CD14-positive monocyte (primary cell): ENCODE data around the gene BACH2. TPM values are rescaled to one million over a fixed set of nuclear protein-coding genes. Genes with fewer than 3 reads are reported as not detected.
"Not testable (repeated sequence)": the region's sequence is repeated elsewhere in the genome, so short reads cannot be mapped to it uniquely, and the experiment has no call there.

Source experiments
- DNase-seq, 3 donors: peaks; one replicate each; pipeline ENCODE4 v3.0.0-alpha.2; 2011 to 2022
- H2AFZ ChIP-seq: 2 replicates; pipeline ENCODE4 v1.6.0; 2012; ENCODE audit warnings: mild to moderate bottlenecking, low read depth, low read length, inconsistent platforms; ENCODE audit not compliant: insufficient read depth, poor library complexity, severe bottlenecking
- H3K27ac ChIP-seq, 2 donors: 1 replicate in 1 of 2; 2 replicates in 1 of 2; pipeline ENCODE4 v1.5.1; 2012 to 2013; ENCODE audit warnings: low read length in 2 of 2, control low read depth in 1 of 2, inconsistent platforms in 1 of 2, low read depth in 1 of 2, mild to moderate bottlenecking in 1 of 2
- H3K27me3 ChIP-seq, 2 donors: one replicate each; pipeline versions ENCODE4 v1.6.0 to v1.6.1; 2011 to 2013; ENCODE audit warnings: low read length in 2 of 2; ENCODE audit not compliant: control insufficient read depth in 2 of 2, insufficient read depth in 2 of 2
- H3K36me3 ChIP-seq, 2 donors: replicated peaks in 1 of 2; 1 replicate in 1 of 2; 2 replicates in 1 of 2; pipeline versions ENCODE4 v1.5.1 to v1.6.1; 2012 to 2013; ENCODE audit warnings: low read length in 2 of 2, control low read depth in 1 of 2, inconsistent platforms in 1 of 2, mild to moderate bottlenecking in 1 of 2; ENCODE audit not compliant: insufficient read depth in 2 of 2, control insufficient read depth in 1 of 2
- H3K4me1 ChIP-seq, 2 donors: 1 replicate in 1 of 2; 2 replicates in 1 of 2; pipeline versions ENCODE4 v1.5.1 to v1.6.1; 2012 to 2013; ENCODE audit warnings: low read length in 2 of 2, control low read depth in 1 of 2, inconsistent platforms in 1 of 2, mild to moderate bottlenecking in 1 of 2, moderate library complexity in 1 of 2; ENCODE audit not compliant: insufficient read depth in 2 of 2, control insufficient read depth in 1 of 2
- H3K4me2 ChIP-seq: replicated peaks from 2 replicates; pipeline ENCODE3; 2012; ENCODE audit warnings: low read length, moderate library complexity, mild to moderate bottlenecking; ENCODE audit not compliant: poor library complexity, severe bottlenecking; ENCODE audit errors: extremely low read depth
- H3K4me3 ChIP-seq, 3 experiments: fragments of 200-600 bp in 1 of 3; sonication (generic) in 1 of 3; replicated peaks in 1 of 3; 1 replicate in 2 of 3; 2 replicates in 1 of 3; pipeline ENCODE4 v1.5.1; 2011 to 2013; ENCODE audit warnings: low read length in 3 of 3, mild to moderate bottlenecking in 3 of 3, control low read depth in 2 of 3, low read depth in 2 of 3, inconsistent platforms in 1 of 3, moderate library complexity in 1 of 3
- H3K79me2 ChIP-seq: 2 replicates; pipeline ENCODE4 v1.6.0; 2012; ENCODE audit warnings: mild to moderate bottlenecking, control low read depth, inconsistent platforms, low read length, moderate library complexity; ENCODE audit not compliant: insufficient read depth
- H3K9ac ChIP-seq: 2 replicates; pipeline ENCODE4 v1.6.0; 2017; ENCODE audit warnings: low read length, mild to moderate bottlenecking; ENCODE audit not compliant: insufficient read depth, poor library complexity, severe bottlenecking
- H3K9me3 ChIP-seq, 2 donors: replicated peaks in 1 of 2; 1 replicate in 1 of 2; 2 replicates in 1 of 2; pipeline versions ENCODE4 v1.5.1 to v1.6.1; 2012 to 2013; ENCODE audit warnings: low read length in 2 of 2, control low read depth in 1 of 2; ENCODE audit not compliant: control insufficient read depth in 1 of 2, insufficient read depth in 1 of 2
- H4K20me1 ChIP-seq: 2 replicates; pipeline ENCODE4 v1.6.0; 2012; ENCODE audit warnings: mild to moderate bottlenecking, low read length, control low read depth, moderate library complexity; ENCODE audit not compliant: insufficient read depth
- H3K27ac Mint-ChIP-seq, 7 donors: one replicate each; pipeline ENCODE4 v1.8.0; 2020; ENCODE audit warnings: mild to moderate bottlenecking in 7 of 7, mixed read lengths in 7 of 7, moderate library complexity in 6 of 7, inconsistent platforms in 2 of 7
- H3K27me3 Mint-ChIP-seq, 3 donors: one replicate each; pipeline ENCODE4 v1.8.0; 2021 to 2022; ENCODE audit warnings: low read depth in 3 of 3, mild to moderate bottlenecking in 3 of 3, mixed read lengths in 3 of 3, moderate library complexity in 3 of 3, inconsistent platforms in 1 of 3
- H3K36me3 Mint-ChIP-seq, 2 donors: one replicate each; pipeline ENCODE4 v1.8.0; 2020; ENCODE audit warnings: mixed read lengths in 2 of 2, inconsistent platforms in 1 of 2, mild to moderate bottlenecking in 1 of 2
- H3K4me1 Mint-ChIP-seq: one replicate; pipeline ENCODE4 v1.8.0; 2020; ENCODE audit warnings: mild to moderate bottlenecking, mixed read lengths
- H3K4me3 Mint-ChIP-seq, 2 donors: one replicate each; pipeline ENCODE4 v1.8.0; 2020; ENCODE audit warnings: mild to moderate bottlenecking in 2 of 2, mixed read lengths in 2 of 2, moderate library complexity in 1 of 2
- H3K9me3 Mint-ChIP-seq, 7 donors: one replicate each; pipeline ENCODE4 v1.8.0; 2020 to 2022; ENCODE audit warnings: mixed read lengths in 7 of 7, mild to moderate bottlenecking in 6 of 7, moderate library complexity in 6 of 7, inconsistent platforms in 2 of 7
- CTCF ChIP-seq: fragments of 200-600 bp; IDR thresholded peaks from one replicate; pipeline ENCODE4 v1.8.0; 2022; ENCODE audit warnings: antibody characterized with exemption, mild to moderate bottlenecking
- WGBS: methylation state at CpG from one replicate; pipeline ENCODE4 v1.1.5; 2013; ENCODE audit warnings: missing lambda C conversion rate; ENCODE audit not compliant: insufficient coverage; 5-methylcytosine and 5-hydroxymethylcytosine counted together
- intact Hi-C, 2 donors: fragments of 100-400 bp; cut with micrococcal nuclease; formaldehyde crosslinking; loops; one replicate each; pipeline versions ENCODE4 v1.15.0 to v1.15.1; 2023
- polyA plus RNA-seq, 3 donors: library from polyadenylated mRNA; depleted of rRNA in 1 of 3; unstranded in 2 of 3; stranded (reverse) in 1 of 3; fragments of 300-500 nt in 2 of 3; fragments of >200 nt in 1 of 3; fragmentation: Illumina TruSeq in 2 of 3; gene quantifications; 1 replicate in 2 of 3; 2 replicates in 1 of 3; pipeline ENCODE4 v1.2.3, GENCODE V29; 2012 to 2021

Gene BACH2
- polyA plus RNA-seq, 3 donors = 0.04 to 0.09 (median 0.05) TPM

- no peaks in the 10 kb centered on the region for H3K36me3 ChIP-seq
- H3K79me2 ChIP-seq = no peaks in the 10 kb centered on the region
- no peak overlapping the region for H3K27ac ChIP-seq
- no peak overlapping the region for H2AFZ ChIP-seq
- Mint-ChIP-seq H3K27ac (peak overlapping the region in 2 of 7 donors; percentile 12 to 60), H3K9me3 (peaks cover 0 to 1% (median 0%) of the 10 kb centered on the region in 7 donors), H3K27me3 (no peaks in the 10 kb centered on the region), H3K36me3 (no peaks in the 10 kb centered on the region), H3K4me3 (no peak overlapping the region), H3K4me1 (peaks cover 46% of the 10 kb centered on the region)
- peak in 2 of 3 donors; percentile 26 to 45 for DNase-seq
- H3K4me2 ChIP-seq = no peak overlapping the region
- no peaks in the 10 kb centered on the region for H4K20me1 ChIP-seq
- H3K9me3 ChIP-seq = no peaks in the 10 kb centered on the region
- H3K4me1 ChIP-seq = peaks cover 28 to 33% of the 10 kb centered on the region in 2 donors
- WGBS = 30% methylated on average over 5 of the region's 5 CpGs
- intact Hi-C loops = no loop called here
- no peak for TF ChIP-seq CTCF
- H3K27me3 ChIP-seq = no peaks in the 10 kb centered on the region
- no peak overlapping the region for H3K9ac ChIP-seq
- H3K4me3 ChIP-seq = no peak overlapping the region
These were observed 161.0 kb downstream of the BACH2 start for GRCh38 chr6:90135667-90136066.

GRCh38 chr6:90133664-90134063, 163.0 kb downstream of the BACH2 start:
- H3K9ac ChIP-seq, H3K4me3 Mint-ChIP-seq, DNase-seq, H4K20me1 ChIP-seq, H3K9me3 Mint-ChIP-seq, H3K79me2 ChIP-seq, H3K4me2 ChIP-seq, H3K36me3 ChIP-seq, H3K9me3 ChIP-seq, H3K27ac ChIP-seq, intact Hi-C loops, H3K27ac Mint-ChIP-seq, H2AFZ ChIP-seq, H3K4me3 ChIP-seq, H3K36me3 Mint-ChIP-seq, H3K27me3 Mint-ChIP-seq, H3K27me3 ChIP-seq: not testable (repeated sequence)
- peaks cover 36% of the 10 kb centered on the region for H3K4me1 Mint-ChIP-seq
- WGBS = no CpG with 5 or more reads among the region's 3 CpGs
- peaks cover 22% of the 10 kb centered on the region in 2 donors for H3K4me1 ChIP-seq
